NT2/D1 (cell line): ENCODE results near the gene CDO1.

Experiments
- DNase-seq: peaks from one replicate; pipeline ENCODE4 v3.0.0-alpha.2; 2011; ENCODE audit warnings: low read depth, low spot score
- H3K27me3 ChIP-seq: 2 replicates; pipeline ENCODE4 v1.6.0; 2011; ENCODE audit warnings: mild to moderate bottlenecking; ENCODE audit not compliant: insufficient read length, insufficient read depth
- H3K36me3 ChIP-seq: 2 replicates; pipeline ENCODE4 v1.6.1; 2011; ENCODE audit warnings: mild to moderate bottlenecking, low read length, mixed read lengths; ENCODE audit not compliant: insufficient read depth, insufficient read length
- H3K4me1 ChIP-seq: 2 replicates; pipeline ENCODE4 v1.5.1; 2011; ENCODE audit not compliant: insufficient read depth, insufficient read length
- H3K4me3 ChIP-seq: 2 replicates; pipeline ENCODE4 v1.5.1; 2011; ENCODE audit warnings: low read depth; ENCODE audit not compliant: insufficient read length
- H3K9ac ChIP-seq: 2 replicates; pipeline ENCODE4 v1.6.0; 2011; ENCODE audit warnings: low read depth; ENCODE audit not compliant: insufficient read length
- H3K9me3 ChIP-seq: 2 replicates; pipeline ENCODE4 v1.5.1; 2011; ENCODE audit warnings: mild to moderate bottlenecking, low read length; ENCODE audit not compliant: insufficient read depth
- SUZ12 ChIP-seq: IDR thresholded peaks from 2 replicates; pipeline ENCODE4 v1.6.1; 2011; ENCODE audit not compliant: insufficient read length, insufficient read depth; ENCODE audit errors: extremely low read depth
- YY1 ChIP-seq: IDR thresholded peaks from 2 replicates; pipeline ENCODE4 v1.6.1; 2011; ENCODE audit not compliant: insufficient read length, insufficient read depth
- ZNF274 ChIP-seq: IDR thresholded peaks from 2 replicates; pipeline ENCODE4 v1.6.1; 2011; ENCODE audit warnings: mild to moderate bottlenecking, low read depth, low read length

Gene CDO1

GRCh38 chr5:115785381-115786065 is 30.9 kb downstream of the CDO1 start:
- Histone ChIP-seq H3K9ac (no peak overlapping the region), H3K27me3 (no peaks in the 10 kb centered on the region), H3K4me1 (no peaks in the 10 kb centered on the region), H3K4me3 (no peak overlapping the region), H3K9me3 (no peaks in the 10 kb centered on the region), H3K36me3 (no peaks in the 10 kb centered on the region)
- no peak for TF ChIP-seq SUZ12
- no peak for TF ChIP-seq ZNF274
- TF ChIP-seq YY1 = no peak
- DNase-seq = no peak

- H3K27me3 ChIP-seq = no peaks in the 10 kb centered on the region
- TF ChIP-seq SUZ12 (no peak), YY1 (no peak), ZNF274 (no peak)
- no peaks in the 10 kb centered on the region for H3K36me3 ChIP-seq
- H3K9me3 ChIP-seq = no peaks in the 10 kb centered on the region
- no peak for DNase-seq
- no peak overlapping the region for H3K4me3 ChIP-seq
- H3K9ac ChIP-seq = no peak overlapping the region
- H3K4me1 ChIP-seq = no peaks in the 10 kb centered on the region
Measured at GRCh38 chr5:115778417-115778816, 38.0 kb downstream of the CDO1 start.

GRCh38 chr5:115776989-115777388 is 39.5 kb downstream of the CDO1 start:
- H3K4me3 ChIP-seq = no peak overlapping the region
- no peak for TF ChIP-seq YY1
- TF ChIP-seq SUZ12 = no peak
- no peak for TF ChIP-seq ZNF274
- H3K9me3 ChIP-seq = no peaks in the 10 kb centered on the region
- DNase-seq = no peak
- H3K9ac ChIP-seq = no peak overlapping the region
- no peaks in the 10 kb centered on the region for H3K27me3 ChIP-seq
- H3K36me3 ChIP-seq = no peaks in the 10 kb centered on the region
- H3K4me1 ChIP-seq = no peaks in the 10 kb centered on the region

- H3K9ac ChIP-seq = no peak overlapping the region
- TF ChIP-seq SUZ12 (no peak), ZNF274 (no peak), YY1 (no peak)
- no peak for DNase-seq
- H3K9me3 ChIP-seq = no peaks in the 10 kb centered on the region
- no peaks in the 10 kb centered on the region for H3K36me3 ChIP-seq
- no peaks in the 10 kb centered on the region for H3K27me3 ChIP-seq
- no peaks in the 10 kb centered on the region for H3K4me1 ChIP-seq
- H3K4me3 ChIP-seq = no peak overlapping the region
Measured at GRCh38 chr5:115775999-115776398, 40.5 kb downstream of the CDO1 start.

- Histone ChIP-seq H3K27me3 (no peaks in the 10 kb centered on the region), H3K4me1 (no peaks in the 10 kb centered on the region), H3K4me3 (no peak overlapping the region), H3K9ac (no peak overlapping the region), H3K9me3 (no peaks in the 10 kb centered on the region), H3K36me3 (no peaks in the 10 kb centered on the region)
- TF ChIP-seq SUZ12 (no peak), YY1 (no peak), ZNF274 (no peak)
- no peak for DNase-seq
Measured at GRCh38 chr5:115774684-115775083, 41.8 kb downstream of the CDO1 start.

GRCh38 chr5:115772731-115773475 is 43.6 kb downstream of the CDO1 start:
- Histone ChIP-seq H3K36me3 (no peaks in the 10 kb centered on the region), H3K4me1 (no peaks in the 10 kb centered on the region), H3K9me3 (no peaks in the 10 kb centered on the region), H3K4me3 (no peak overlapping the region), H3K27me3 (no peaks in the 10 kb centered on the region), H3K9ac (no peak overlapping the region)
- no peak for TF ChIP-seq ZNF274
- TF ChIP-seq SUZ12 = no peak
- TF ChIP-seq YY1 = no peak
- no peak for DNase-seq

GRCh38 chr5:115770466-115770865 is 46.0 kb downstream of the CDO1 start:
- no peaks in the 10 kb centered on the region for H3K36me3 ChIP-seq
- no peaks in the 10 kb centered on the region for H3K9me3 ChIP-seq
- DNase-seq = no peak
- H3K9ac ChIP-seq = no peak overlapping the region
- H3K4me1 ChIP-seq = no peaks in the 10 kb centered on the region
- TF ChIP-seq YY1 (no peak), SUZ12 (no peak), ZNF274 (no peak)
- H3K4me3 ChIP-seq = no peak overlapping the region
- no peaks in the 10 kb centered on the region for H3K27me3 ChIP-seq

GRCh38 chr5:115767424-115767823 is 49.0 kb downstream of the CDO1 start:
- DNase-seq = no peak
- no peak for TF ChIP-seq ZNF274
- Histone ChIP-seq H3K9ac (no peak overlapping the region), H3K27me3 (no peaks in the 10 kb centered on the region), H3K4me3 (no peak overlapping the region), H3K4me1 (no peaks in the 10 kb centered on the region), H3K36me3 (no peaks in the 10 kb centered on the region), H3K9me3 (peaks cover 6% of the 10 kb centered on the region; the same call in 1 of the 2 replicates)
